ENCODE measurements around the gene SERPINA4.

SERPINA4 gene

GRCh38 chr14:94619297-94619696 lies 58.1 kb downstream of the SERPINA4 start:
- DNase-seq: no peak
